ENCODE measurements around the gene NCR2. TPM values are rescaled to one million over a fixed set of nuclear protein-coding genes. Genes with fewer than 3 reads are reported as not detected.

NCR2 gene
- total RNA-seq, 1 donor from 2014 or later: not detected

DNA sequence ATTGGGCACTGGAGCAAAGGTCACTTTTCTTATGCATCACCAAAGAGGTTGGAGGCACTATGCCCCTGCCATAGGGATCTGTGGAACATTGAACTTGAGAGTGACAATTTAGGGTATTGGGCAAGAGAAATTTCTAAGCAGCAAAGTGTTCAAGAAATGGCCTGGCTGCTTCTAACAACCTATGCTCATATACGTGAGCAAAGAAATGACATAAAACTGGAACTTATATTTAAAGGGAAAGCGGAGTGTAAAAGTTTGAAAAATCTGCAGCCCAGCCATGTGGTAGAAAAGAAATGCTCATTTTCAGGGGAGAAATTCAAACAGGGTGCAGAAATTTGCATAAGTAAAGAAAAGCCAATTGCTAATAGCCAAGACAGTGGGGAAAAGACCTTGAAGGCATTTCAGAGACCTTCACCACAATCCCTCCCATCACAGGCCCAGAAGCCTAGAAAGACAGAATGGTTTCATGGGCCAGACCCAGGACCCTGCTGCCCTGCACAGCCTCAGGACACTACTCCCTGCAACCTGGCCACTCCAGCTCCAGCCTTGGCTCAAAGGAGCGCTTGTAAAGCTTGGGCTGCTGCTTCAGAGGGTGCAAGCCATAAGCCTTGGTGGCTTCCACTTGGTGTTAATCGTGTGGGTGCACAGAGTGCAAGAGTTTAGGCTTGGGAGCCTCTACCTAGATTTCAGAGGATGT is 24.4 kb downstream of the NCR2 start:
- no peak for DNase-seq

GRCh38 chr6:41360314-41360685 is 24.9 kb downstream of the NCR2 start:
- no peak for DNase-seq

GRCh38 chr6:41366150-41366549 is 30.7 kb downstream of the NCR2 start:
- DNase-seq: no peak

GRCh38 chr6:41367061-41367460 is 31.7 kb downstream of the NCR2 start:
- DNase-seq: no peak

- peak; percentile 52 for DNase-seq
Measured at GRCh38 chr6:41367700-41368099, 32.3 kb downstream of the NCR2 start.

DNA sequence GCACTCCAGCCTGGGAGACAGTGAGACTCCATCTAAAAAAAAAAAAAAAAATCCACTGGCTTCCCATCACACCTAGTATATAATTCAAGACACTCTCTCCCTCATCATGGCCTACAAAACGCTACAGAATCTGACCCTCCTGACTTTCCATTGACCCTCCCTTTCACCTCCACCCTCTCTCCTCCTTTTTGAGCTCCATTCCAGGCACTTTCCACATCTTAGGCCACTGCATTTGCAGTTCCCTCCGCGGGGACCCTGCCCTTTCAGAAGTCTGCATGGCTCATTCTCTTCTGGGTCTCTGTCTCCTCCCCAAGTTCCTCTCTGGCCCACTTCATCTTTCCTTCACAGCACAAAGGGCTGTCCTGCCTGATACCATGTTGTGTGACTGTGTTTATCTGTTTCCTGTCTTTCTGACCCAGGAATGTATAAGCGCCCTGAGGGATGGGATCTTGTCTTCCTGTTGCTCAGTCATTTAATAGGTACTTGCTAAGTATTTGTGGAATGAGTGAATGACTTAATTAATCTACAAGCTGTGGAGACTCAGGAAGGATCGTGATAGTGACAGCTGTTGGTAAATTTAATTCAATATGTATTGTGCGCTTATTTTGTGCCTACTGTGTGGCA is 35.2 kb downstream of the NCR2 start:
- DNase-seq: no peak

- DNase-seq: no peak
Measured at GRCh38 chr6:41371461-41371991, 36.1 kb downstream of the NCR2 start.

- no peak for DNase-seq
Measured at GRCh38 chr6:41371992-41372831, 36.8 kb downstream of the NCR2 start.

DNA sequence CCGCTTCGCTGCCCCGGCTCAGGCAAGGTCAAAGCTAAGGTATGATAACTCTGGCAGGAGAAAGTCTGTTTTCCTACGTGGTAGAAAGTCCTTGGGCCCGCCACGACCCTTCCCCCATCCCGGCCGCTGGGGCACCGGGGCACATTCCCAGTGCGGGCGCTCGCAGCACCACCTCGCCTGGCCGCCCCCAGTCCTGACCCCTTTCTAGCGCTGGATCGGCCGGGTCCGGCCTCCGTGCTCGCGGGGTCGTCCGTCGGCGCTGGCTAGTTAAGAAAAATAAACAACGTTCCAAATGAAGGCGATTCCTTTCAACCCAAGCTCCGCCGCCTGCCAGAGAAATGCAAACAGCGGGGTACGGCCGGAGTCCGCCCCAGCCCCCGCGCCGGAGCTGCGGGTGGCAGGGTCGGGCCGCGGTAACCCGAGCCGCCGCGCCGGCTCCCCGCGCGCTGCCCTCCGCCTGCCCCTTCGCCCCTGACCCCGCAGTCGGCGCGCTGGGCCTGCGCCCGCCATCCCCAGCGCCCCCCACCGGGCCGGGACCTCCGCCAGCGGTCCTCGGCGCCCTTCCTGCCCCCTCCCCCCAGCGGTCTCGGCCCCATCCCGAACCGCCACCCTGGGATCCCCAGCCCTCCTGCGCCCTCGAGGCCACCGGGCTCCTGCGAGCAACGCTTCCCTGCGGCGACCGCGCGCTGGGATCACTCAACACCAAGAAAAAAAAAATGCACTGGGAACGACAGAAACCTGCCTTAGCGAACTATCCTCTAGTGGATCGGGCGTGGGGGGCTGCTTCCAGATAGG is 37.6 kb downstream of the NCR2 start:
- DNase-seq: no peak

DNA sequence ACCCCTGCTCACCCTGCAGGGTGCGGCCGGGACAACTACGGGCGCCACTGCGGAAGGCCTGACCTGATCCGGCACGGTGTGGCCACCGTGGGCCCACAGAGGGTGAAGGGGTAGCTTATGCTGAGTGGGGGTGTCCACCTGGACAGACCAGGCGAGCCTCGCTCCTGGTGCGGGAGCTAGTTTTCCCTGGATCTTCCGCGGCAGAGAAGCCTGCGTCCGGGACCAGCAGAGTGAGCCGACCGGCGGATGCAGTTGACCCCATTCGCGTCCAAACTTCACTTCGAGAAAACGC is 38.2 kb downstream of the NCR2 start:
- DNase-seq: no peak

GRCh38 chr6:41373919-41374617 is 38.7 kb downstream of the NCR2 start:
- no peak for DNase-seq

DNA sequence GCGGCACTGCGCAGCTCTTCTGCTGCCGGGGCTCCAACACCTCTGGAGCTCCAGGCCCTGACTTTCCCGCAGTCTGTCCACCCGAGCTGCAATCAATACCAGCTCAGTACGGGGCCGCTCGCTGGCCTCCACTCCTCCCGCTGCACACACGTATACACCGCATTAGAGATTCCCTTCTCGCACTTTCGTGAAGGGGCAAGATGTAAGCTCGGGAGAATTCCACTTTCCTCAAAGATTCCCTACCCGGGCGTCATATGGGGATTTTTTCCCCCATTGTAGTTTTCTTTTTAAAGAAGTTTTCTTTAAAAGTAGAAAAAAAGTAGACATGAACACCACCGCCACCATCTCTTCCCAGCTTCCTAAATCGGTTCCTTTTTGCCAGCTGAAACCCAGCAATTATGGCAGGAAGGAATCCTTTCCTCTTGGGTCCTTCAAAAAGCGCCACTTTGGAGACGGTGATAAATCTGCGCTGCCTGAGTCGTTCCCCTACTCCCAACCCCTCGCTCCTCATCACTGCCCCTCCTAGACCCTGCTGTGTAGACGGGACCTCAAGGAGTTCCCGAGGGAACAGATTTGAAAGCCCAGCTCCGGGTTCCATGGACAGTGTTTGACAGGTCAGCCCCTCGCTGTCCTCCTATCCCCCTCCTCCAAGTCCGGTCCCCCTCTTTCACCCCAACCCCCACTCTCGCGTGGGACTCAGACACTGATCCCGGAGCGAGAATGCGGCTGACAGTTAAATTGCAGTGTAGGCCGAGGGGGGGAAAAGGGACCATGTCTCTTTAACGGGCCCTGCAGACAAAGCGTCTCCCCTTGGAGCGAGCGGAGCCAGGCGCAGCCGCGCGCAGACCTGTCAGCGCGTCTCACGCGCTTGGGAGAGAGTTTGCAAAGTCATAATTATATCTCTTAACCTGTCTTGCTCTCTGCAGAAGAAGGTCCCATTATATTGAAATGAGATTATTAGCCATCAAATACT is 39.5 kb downstream of the NCR2 start:
- DNase-seq: no peak

DNA sequence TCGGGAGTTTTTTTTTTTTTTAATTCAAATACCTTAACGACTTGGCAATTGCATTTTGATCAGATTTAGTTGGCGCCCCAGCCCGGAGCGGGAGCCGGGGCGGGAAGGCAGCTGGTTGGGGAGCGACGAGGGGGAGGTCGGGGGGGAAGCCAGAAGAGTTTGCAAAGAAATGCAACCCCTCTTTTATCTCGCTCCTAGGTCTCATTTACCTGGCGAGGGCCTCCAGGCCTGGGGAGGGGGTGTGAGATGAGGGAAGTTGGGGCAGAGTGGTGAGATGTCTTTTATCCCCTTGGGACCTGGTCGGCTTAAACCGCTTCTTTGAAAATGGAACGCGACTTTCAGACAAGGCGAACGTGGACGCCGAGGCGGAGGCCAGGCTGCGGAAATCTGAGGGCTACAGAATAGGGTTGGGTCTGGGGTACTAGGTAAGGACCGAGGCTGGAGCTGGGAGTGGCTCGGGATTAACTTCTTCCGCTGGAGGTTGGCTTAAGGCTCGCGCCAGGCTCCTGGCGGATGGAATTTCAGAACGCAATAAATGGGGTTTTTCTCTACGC is 40.3 kb downstream of the NCR2 start:
- no peak for DNase-seq

- no peak for DNase-seq
Measured at GRCh38 chr6:41376176-41376575, 40.8 kb downstream of the NCR2 start.

DNA sequence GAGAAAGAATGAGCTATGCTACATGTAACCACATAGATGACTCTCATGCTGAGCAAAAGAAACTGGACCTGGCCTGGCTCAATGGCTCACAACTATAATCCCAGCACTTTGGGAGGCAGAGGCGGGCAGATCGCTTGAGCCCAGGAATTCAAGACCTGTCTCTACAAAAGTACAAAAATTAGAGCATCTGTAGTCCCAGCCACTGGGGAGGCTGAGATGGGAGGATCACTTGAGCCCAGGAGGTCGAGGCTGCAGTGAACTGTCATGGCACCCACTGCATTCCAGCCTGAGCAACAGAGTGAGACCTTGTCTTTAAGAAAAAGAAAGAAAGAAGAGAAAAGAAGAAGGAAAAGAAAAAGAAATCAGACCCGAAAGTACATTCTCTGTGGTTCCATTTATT is 41.7 kb downstream of the NCR2 start:
- DNase-seq: no peak

DNA sequence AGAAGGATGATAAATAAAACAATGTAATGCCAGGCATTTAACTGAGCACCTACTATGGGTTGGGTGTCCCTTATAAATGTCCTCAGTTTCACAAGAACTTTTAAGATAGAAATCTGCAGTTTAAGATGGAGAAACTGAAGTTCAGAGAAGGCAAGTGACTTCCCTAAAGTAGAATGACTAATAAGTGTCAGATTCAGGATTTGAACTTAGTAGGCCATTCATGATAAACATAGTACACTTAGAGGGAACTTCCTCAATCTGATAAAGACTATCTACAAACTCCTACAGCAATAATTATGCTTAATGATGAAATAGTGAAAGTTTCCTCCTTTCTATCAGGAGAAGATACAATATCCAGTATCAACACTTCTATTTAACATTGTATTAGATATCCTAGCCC is 43.9 kb downstream of the NCR2 start:
- no peak for DNase-seq

- no peak for DNase-seq
Measured at GRCh38 chr6:41386594-41386993, 51.2 kb downstream of the NCR2 start.

DNA sequence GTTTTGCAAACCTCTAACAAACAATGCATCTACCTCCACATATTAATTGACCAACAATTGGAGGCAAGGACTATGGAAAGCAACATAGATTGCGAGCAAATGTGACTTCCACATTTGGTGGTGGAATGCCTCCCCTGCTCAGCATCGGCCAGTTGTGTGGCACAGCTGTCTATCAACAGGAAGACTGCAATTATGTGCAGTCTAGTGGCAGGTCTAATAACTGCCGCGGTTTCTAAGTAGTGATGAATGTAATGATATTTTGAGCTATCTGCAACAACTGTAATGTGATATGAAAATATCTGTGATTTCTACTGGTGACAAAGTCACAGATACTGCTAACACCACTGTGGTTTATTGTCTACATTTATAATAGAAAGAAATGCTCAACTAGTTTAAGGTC is 56.8 kb downstream of the NCR2 start:
- no peak for DNase-seq

DNA sequence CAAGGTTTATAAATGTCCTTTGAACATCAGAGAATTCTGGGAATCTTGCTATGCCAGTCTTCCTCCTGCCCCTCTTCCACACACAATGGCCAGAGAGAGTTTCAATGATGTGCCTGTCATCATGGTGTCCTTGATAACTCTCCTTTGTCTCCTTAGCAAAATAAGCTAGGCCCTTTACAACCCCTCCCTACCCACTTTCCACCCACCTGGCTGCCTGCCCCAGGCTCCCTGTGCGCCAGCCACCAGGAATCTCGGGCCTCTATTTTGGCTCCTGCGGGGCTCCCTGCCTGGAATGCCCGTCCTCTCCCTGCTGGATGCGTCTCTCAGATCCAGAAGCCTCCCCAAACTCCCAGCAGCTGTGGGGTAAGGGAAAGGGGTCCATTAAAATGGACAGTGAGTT is 60.9 kb downstream of the NCR2 start:
- no peak for DNase-seq

- DNase-seq: no peak
Measured at GRCh38 chr6:41399424-41399823, 64.0 kb downstream of the NCR2 start.
